T-helper 2 cell treated with Interferon-gamma antibody and Interleukin-4, amounts not matched to agents 100 ng/mL and 5 ng/mL, for 36 hours (primary cell): Measurements from ENCODE around the gene GALNT10. TPM values are rescaled to one million over a fixed set of nuclear protein-coding genes. Genes with fewer than 3 reads are reported as not detected.

Source experiments
- intact Hi-C: fragments of 100-400 bp; cut with micrococcal nuclease; formaldehyde crosslinking; loops from one replicate; pipeline ENCODE4 v1.15.1; 2023
- total RNA-seq: library from RNA; stranded (reverse); gene quantifications from 2 replicates; pipeline ENCODE4 v1.2.3, GENCODE V29; 2022

GALNT10 gene
- total RNA-seq, 1 donor from 2014 or later: 38.4 TPM

- intact Hi-C loops: no loop called here
Observed at GRCh38 chr5:154230526-154230925, 40.0 kb downstream of the GALNT10 start.

GRCh38 chr5:154234551-154234950 is 44.0 kb downstream of the GALNT10 start:
- intact Hi-C loops: no loop called here

- intact Hi-C loops: no loop called here
Observed at GRCh38 chr5:154236011-154236410, 45.5 kb downstream of the GALNT10 start.

GRCh38 chr5:154236536-154237375 is 46.2 kb downstream of the GALNT10 start:
- intact Hi-C loops: loop anchor here (1.0 kb wide), 2 partner anchors 46 to 164 kb away; partner anchors contain the start of gene GALNT10

- intact Hi-C loops: loop anchor here (1.0 kb wide), 2 partner anchors 47 to 165 kb away; partner anchors contain the start of gene GALNT10
Observed at GRCh38 chr5:154237376-154237743, 46.8 kb downstream of the GALNT10 start.

GRCh38 chr5:154237946-154238345 is 47.4 kb downstream of the GALNT10 start:
- intact Hi-C loops: loop anchor here (1.0 kb wide), 2 partner anchors 48 to 166 kb away; partner anchors contain the start of gene GALNT10

GRCh38 chr5:154238776-154239481 is 48.4 kb downstream of the GALNT10 start:
- intact Hi-C loops: no loop called here

GRCh38 chr5:154240595-154240994 is 50.1 kb downstream of the GALNT10 start:
- intact Hi-C loops: no loop called here

- intact Hi-C loops: no loop called here
Observed at GRCh38 chr5:154241021-154241420, 50.5 kb downstream of the GALNT10 start.

- intact Hi-C loops: no loop called here
Observed at GRCh38 chr5:154242442-154242841, 51.9 kb downstream of the GALNT10 start.

- intact Hi-C loops: no loop called here
Observed at GRCh38 chr5:154242964-154243376, 52.4 kb downstream of the GALNT10 start.

GRCh38 chr5:154243736-154244135 is 53.2 kb downstream of the GALNT10 start:
- intact Hi-C loops: no loop called here

- intact Hi-C loops: no loop called here
Observed at GRCh38 chr5:154244476-154244875, 53.9 kb downstream of the GALNT10 start.

- intact Hi-C loops: no loop called here
Observed at GRCh38 chr5:154248691-154249090, 58.2 kb downstream of the GALNT10 start.

- intact Hi-C loops: no loop called here
Observed at GRCh38 chr5:154249826-154250225, 59.3 kb downstream of the GALNT10 start.

GRCh38 chr5:154251529-154251928 is 61.0 kb downstream of the GALNT10 start:
- intact Hi-C loops: no loop called here

GRCh38 chr5:154253807-154254206 is 63.3 kb downstream of the GALNT10 start:
- intact Hi-C loops: no loop called here

- intact Hi-C loops: no loop called here
Observed at GRCh38 chr5:154254896-154255295, 64.4 kb downstream of the GALNT10 start.

- intact Hi-C loops: no loop called here
Observed at GRCh38 chr5:154257046-154257445, 66.5 kb downstream of the GALNT10 start.

- intact Hi-C loops: no loop called here
Observed at GRCh38 chr5:154258531-154259217, 68.1 kb downstream of the GALNT10 start.

- intact Hi-C loops: no loop called here
Observed at GRCh38 chr5:154260224-154260927, 69.8 kb downstream of the GALNT10 start.
